ENCODE measurements around the gene NRK. TPM values are rescaled to one million over a fixed set of nuclear protein-coding genes. Genes with fewer than 3 reads are reported as not detected.

NRK gene
- total RNA-seq, 1 experiment from 2014 or later, result 0.73 TPM

- Histone ChIP-seq H3K9me3 (ENCODE audit: low read length) (no peaks in the 10 kb centered on the region), H3K4me1 (ENCODE audit: insufficient read depth, low read length) (no peaks in the 10 kb centered on the region), H3K27ac (ENCODE audit: low read length) (no peak overlapping the region), H3K4me2 (ENCODE audit: low read length) (no peak overlapping the region), H3K9me2 (replicated peaks; ENCODE audit: low read length) (no peaks in the 10 kb centered on the region), H3K27me3 (ENCODE audit: low read length) (no peaks in the 10 kb centered on the region), H3K9ac (ENCODE audit: low read length) (no peak overlapping the region), H3F3A (ENCODE audit: low read length, unreplicated experiment) (no peaks in the 10 kb centered on the region), H4K20me1 (ENCODE audit: low read length) (no peaks in the 10 kb centered on the region), H2AFZ (ENCODE audit: low read length) (no peak overlapping the region), H3K36me3 (ENCODE audit: low read depth, low read length) (no peaks in the 10 kb centered on the region), H3K79me2 (ENCODE audit: low read length) (no peaks in the 10 kb centered on the region), H3K4me3 (ENCODE audit: low read length) (no peak overlapping the region)
- no peak for DNase-seq
- CTCF ChIA-PET, result no interaction called here
- ATAC-seq, result no peak
- intact Hi-C loops (cut with micrococcal nuclease), result no loop called here
- POLR2A ChIA-PET (ENCODE audit: unreplicated experiment), result no interaction called here
- BruUV-seq (replicated peaks), result no TSS peak
- TF ChIP-seq CTCF (conservative IDR thresholded peaks at IDR 0.05; ENCODE audit: low read depth, low read length), result no peak
- no peak for TF ChIP-seq EZH2phosphoT487 (IDR thresholded peaks at IDR 0.05; ENCODE audit: borderline replicate concordance, low read length)
- no peak for TF ChIP-seq EZH2 (IDR thresholded peaks at IDR 0.05; ENCODE audit: low read length, unreplicated experiment)
Observed at GRCh38 chrX:105894721-105895120, 72.4 kb downstream of the NRK start.

DNA sequence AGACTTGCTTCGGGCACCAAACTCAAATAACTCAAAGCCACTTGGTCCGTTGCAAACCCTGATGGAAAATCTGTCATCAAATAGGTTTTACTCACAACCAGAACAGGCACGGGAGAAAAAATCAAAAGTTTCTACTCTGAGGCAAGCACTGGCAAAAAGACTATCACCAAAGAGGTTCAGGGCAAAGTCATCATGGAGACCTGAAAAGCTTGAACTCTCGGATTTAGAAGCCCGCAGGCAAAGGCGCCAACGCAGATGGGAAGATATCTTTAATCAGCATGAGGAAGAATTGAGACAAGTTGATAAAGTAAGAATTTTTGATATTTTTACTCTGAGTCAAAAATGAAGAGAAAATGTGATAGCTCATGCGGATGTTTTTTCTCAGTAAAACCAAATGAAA, 87.2 kb downstream of the NRK start:
- no peak overlapping the region for H3K27ac ChIP-seq (ENCODE audit: low read length)
- no peaks in the 10 kb centered on the region for H3K9me3 ChIP-seq (ENCODE audit: low read length)
- TF ChIP-seq EZH2phosphoT487 (IDR thresholded peaks at IDR 0.05; ENCODE audit: borderline replicate concordance, low read length), result no peak
- TF ChIP-seq CTCF (conservative IDR thresholded peaks at IDR 0.05; ENCODE audit: low read depth, low read length), result no peak
- no peak for TF ChIP-seq EZH2 (IDR thresholded peaks at IDR 0.05; ENCODE audit: low read length, unreplicated experiment)
- H3K4me2 ChIP-seq (ENCODE audit: low read length), result no peak overlapping the region
- POLR2A ChIA-PET (ENCODE audit: unreplicated experiment), result no interaction called here
- no TSS peak for BruUV-seq (replicated peaks)
- DNase-seq, result no peak
- H3K4me3 ChIP-seq (ENCODE audit: low read length), result no peak overlapping the region
- H3K27me3 ChIP-seq (ENCODE audit: low read length), result no peaks in the 10 kb centered on the region
- H3F3A ChIP-seq (ENCODE audit: low read length, unreplicated experiment), result no peaks in the 10 kb centered on the region
- H2AFZ ChIP-seq (ENCODE audit: low read length), result no peak overlapping the region
- H4K20me1 ChIP-seq (ENCODE audit: low read length), result no peaks in the 10 kb centered on the region
- intact Hi-C loops (cut with micrococcal nuclease), result no loop called here
- CTCF ChIA-PET, result no interaction called here
- ATAC-seq, result no peak
- no peaks in the 10 kb centered on the region for H3K79me2 ChIP-seq (ENCODE audit: low read length)
- H3K4me1 ChIP-seq (ENCODE audit: insufficient read depth, low read length), result no peaks in the 10 kb centered on the region
- no peaks in the 10 kb centered on the region for H3K9me2 ChIP-seq (replicated peaks; ENCODE audit: low read length)
- H3K9ac ChIP-seq (ENCODE audit: low read length), result no peak overlapping the region
- H3K36me3 ChIP-seq (ENCODE audit: low read depth, low read length), result no peaks in the 10 kb centered on the region

- H3K9me3 ChIP-seq (ENCODE audit: low read length), result no peaks in the 10 kb centered on the region
- H3K4me1 ChIP-seq (ENCODE audit: insufficient read depth, low read length), result no peaks in the 10 kb centered on the region
- H3K27ac ChIP-seq (ENCODE audit: low read length), result no peak overlapping the region
- CTCF ChIA-PET, result no interaction called here
- no peak for TF ChIP-seq CTCF (conservative IDR thresholded peaks at IDR 0.05; ENCODE audit: low read depth, low read length)
- no peak for TF ChIP-seq EZH2 (IDR thresholded peaks at IDR 0.05; ENCODE audit: low read length, unreplicated experiment)
- TF ChIP-seq EZH2phosphoT487 (IDR thresholded peaks at IDR 0.05; ENCODE audit: borderline replicate concordance, low read length), result no peak
- H3K9ac ChIP-seq (ENCODE audit: low read length), result no peak overlapping the region
- ATAC-seq (no peak), DNase-seq (no peak)
- intact Hi-C loops (cut with micrococcal nuclease), result no loop called here
- no peaks in the 10 kb centered on the region for H3K79me2 ChIP-seq (ENCODE audit: low read length)
- BruUV-seq (replicated peaks), result no TSS peak
- no peaks in the 10 kb centered on the region for H4K20me1 ChIP-seq (ENCODE audit: low read length)
- H3K27me3 ChIP-seq (ENCODE audit: low read length), result no peaks in the 10 kb centered on the region
- H3K4me2 ChIP-seq (ENCODE audit: low read length), result no peak overlapping the region
- H3K36me3 ChIP-seq (ENCODE audit: low read depth, low read length), result no peaks in the 10 kb centered on the region
- H3F3A ChIP-seq (ENCODE audit: low read length, unreplicated experiment), result no peaks in the 10 kb centered on the region
- POLR2A ChIA-PET (ENCODE audit: unreplicated experiment), result no interaction called here
- H3K4me3 ChIP-seq (ENCODE audit: low read length), result no peak overlapping the region
- no peak overlapping the region for H2AFZ ChIP-seq (ENCODE audit: low read length)
- H3K9me2 ChIP-seq (replicated peaks; ENCODE audit: low read length), result no peaks in the 10 kb centered on the region
Observed at GRCh38 chrX:105910563-105911105, 88.3 kb downstream of the NRK start.

Measured in PC-3 (cell line).